Activated CD4-positive, alpha-beta T cell treated with anti-CD3 and anti-CD28 coated beads, Interleukin-2, amount 10 ng/mL, durations not matched to agents 7 days and 5 days (primary cell): ENCODE measurements around the gene EXTL1. TPM values are rescaled to one million over a fixed set of nuclear protein-coding genes. Genes with fewer than 3 reads are reported as not detected.

Source experiments
- CTCF ChIA-PET: fragments of 350-600 bp; sonication (Branson Sonifier 250); formaldehyde crosslinking; loops from one replicate; lab custom pipeline; 2021; ENCODE audit warnings: antibody characterized with exemption; lab: Charles Lee
- POLR2A ChIA-PET: fragments of 350-600 bp; sonication (Branson Sonifier 250); formaldehyde crosslinking; loops from one replicate; lab custom pipeline; 2021; ENCODE audit warnings: antibody characterized with exemption; lab: Charles Lee
- DNase-seq: peaks from one replicate; pipeline ENCODE4 v3.0.0-alpha.2; 2020
- H3K27ac Mint-ChIP-seq: one replicate; pipeline ENCODE4 v1.8.0; 2021; ENCODE audit warnings: mild to moderate bottlenecking, moderate library complexity, mixed read lengths
- H3K27me3 Mint-ChIP-seq: one replicate; pipeline ENCODE4 v1.8.0; 2021; ENCODE audit warnings: mixed read lengths
- H3K36me3 Mint-ChIP-seq: one replicate; pipeline ENCODE4 v1.8.0; 2021; ENCODE audit warnings: low read depth, mixed read lengths
- H3K4me1 Mint-ChIP-seq: one replicate; pipeline ENCODE4 v1.8.0; 2021; ENCODE audit warnings: mixed read lengths
- H3K4me3 Mint-ChIP-seq: one replicate; pipeline ENCODE4 v1.8.0; 2021; ENCODE audit warnings: mild to moderate bottlenecking, moderate library complexity, mixed read lengths
- H3K9me3 Mint-ChIP-seq: one replicate; pipeline ENCODE4 v1.8.0; 2021; ENCODE audit warnings: mixed read lengths
- total RNA-seq, 2 experiments: library from RNA; stranded (reverse); gene quantifications; one replicate each; pipeline ENCODE4 v1.2.3, GENCODE V29; 2021

Gene EXTL1
- total RNA-seq, 2 experiments from 2014 or later = not detected

DNA sequence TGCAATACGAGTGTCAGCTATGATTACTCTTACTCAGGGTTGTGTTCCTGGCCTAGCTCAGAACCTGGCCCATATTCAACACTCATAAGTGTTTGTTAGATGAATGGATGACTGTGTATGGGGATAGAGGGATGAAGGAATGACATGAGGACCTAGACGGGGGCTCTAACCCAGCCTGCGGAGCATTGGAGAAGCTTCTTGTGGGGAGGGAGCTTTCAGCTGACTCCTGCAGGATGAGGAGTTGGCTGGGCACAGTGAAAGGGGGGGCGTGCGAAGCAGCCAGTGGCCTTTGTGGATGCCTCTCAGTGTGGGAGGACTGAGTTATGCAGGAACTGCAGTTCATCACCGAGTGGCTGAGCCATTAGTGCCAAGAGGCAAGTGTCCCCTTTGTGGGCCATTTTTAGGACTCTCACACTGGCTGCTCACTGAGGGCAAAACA lies 1.2 kb upstream of the EXTL1 start:
- H3K9me3 Mint-ChIP-seq = no peaks in the 10 kb centered on the region
- peaks cover 6% of the 10 kb centered on the region for H3K27me3 Mint-ChIP-seq
- no peak overlapping the region for H3K27ac Mint-ChIP-seq
- ChIA-PET POLR2A (interaction anchor here (0.7 kb wide), 1 partner anchor 18 kb away, joined by 4 read pairs; no protein-coding TSS in a partner anchor), CTCF (interaction anchor here (1.0 to 2.2 kb wide), 3 partner anchors 10 to 21 kb away, joined by 3 to 7 read pairs (median 4); no protein-coding TSS in a partner anchor)
- no peak overlapping the region for H3K4me3 Mint-ChIP-seq
- peaks cover 9% of the 10 kb centered on the region for H3K4me1 Mint-ChIP-seq
- no peaks in the 10 kb centered on the region for H3K36me3 Mint-ChIP-seq
- no peak for DNase-seq

DNA sequence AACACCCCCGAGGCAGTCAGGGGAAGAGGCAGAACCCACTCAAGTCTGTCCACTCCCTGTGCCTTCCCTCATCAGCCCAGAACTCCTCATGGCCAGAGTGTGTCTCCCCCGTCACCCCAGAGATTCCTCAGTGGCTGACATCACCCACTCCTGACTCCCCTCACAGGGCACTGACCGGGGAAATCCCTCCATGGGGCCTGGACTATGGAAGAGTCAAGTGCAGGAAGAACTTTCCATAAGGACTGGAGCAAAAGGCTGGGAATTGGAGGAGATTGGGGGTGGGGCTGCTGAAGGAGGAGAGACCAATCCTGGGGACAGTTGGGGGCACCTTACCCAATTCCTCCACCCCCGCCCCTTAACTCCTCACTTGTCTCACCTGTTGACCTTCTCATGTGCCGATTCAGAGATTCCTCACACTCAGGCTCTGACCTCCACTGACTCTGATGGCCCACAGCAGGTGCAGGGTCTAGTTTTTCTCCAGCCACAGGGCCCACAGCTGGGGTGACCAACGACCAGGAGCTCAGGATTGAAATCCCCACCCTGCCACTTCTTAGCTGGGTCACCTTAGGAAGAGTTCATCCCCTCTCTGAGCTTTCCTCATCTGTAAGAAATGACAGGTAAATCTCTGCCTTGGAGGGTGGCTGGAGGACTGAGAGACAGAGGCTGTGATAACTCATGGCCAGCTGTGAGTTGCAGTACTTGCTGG lies 481 bp upstream of the EXTL1 start:
- Mint-ChIP-seq H3K27me3 (peaks cover 6% of the 10 kb centered on the region), H3K4me1 (peaks cover 9% of the 10 kb centered on the region), H3K36me3 (no peaks in the 10 kb centered on the region), H3K9me3 (no peaks in the 10 kb centered on the region), H3K4me3 (no peak overlapping the region), H3K27ac (no peak overlapping the region)
- ChIA-PET CTCF (interaction anchor here (1.1 to 2.2 kb wide), 3 partner anchors 14 to 33 kb away, joined by 3 to 7 read pairs (median 4); no protein-coding TSS in a partner anchor), POLR2A (no interaction called here)
- no peak for DNase-seq

DNA sequence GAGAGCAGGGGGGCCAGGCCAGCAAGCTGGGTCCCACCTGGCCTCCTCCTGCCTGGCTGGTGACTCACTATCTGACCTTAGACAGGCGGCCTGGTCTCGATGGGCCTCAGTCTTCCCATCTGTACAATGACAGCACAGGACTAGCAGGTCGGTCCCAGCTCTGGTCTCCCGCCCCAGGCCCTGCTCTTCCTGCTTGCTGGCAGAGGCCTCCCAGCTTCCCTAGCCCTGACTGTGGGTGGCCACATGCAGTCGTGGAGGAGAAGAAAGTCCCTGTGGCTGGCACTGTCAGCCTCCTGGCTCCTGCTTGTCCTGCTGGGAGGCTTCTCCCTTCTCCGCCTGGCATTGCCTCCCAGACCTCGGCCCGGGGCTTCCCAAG lies 817 bp downstream of the EXTL1 start:
- ChIA-PET CTCF (interaction anchor here (1.1 to 1.2 kb wide), 2 partner anchors 34 to 122 kb away, joined by 3 read pairs; no protein-coding TSS in a partner anchor), POLR2A (no interaction called here)
- H3K27me3 Mint-ChIP-seq = peaks cover 6% of the 10 kb centered on the region
- peaks cover 9% of the 10 kb centered on the region for H3K4me1 Mint-ChIP-seq
- no peak for DNase-seq
- H3K27ac Mint-ChIP-seq = no peak overlapping the region
- no peak overlapping the region for H3K4me3 Mint-ChIP-seq
- no peaks in the 10 kb centered on the region for H3K36me3 Mint-ChIP-seq
- H3K9me3 Mint-ChIP-seq = no peaks in the 10 kb centered on the region

DNA sequence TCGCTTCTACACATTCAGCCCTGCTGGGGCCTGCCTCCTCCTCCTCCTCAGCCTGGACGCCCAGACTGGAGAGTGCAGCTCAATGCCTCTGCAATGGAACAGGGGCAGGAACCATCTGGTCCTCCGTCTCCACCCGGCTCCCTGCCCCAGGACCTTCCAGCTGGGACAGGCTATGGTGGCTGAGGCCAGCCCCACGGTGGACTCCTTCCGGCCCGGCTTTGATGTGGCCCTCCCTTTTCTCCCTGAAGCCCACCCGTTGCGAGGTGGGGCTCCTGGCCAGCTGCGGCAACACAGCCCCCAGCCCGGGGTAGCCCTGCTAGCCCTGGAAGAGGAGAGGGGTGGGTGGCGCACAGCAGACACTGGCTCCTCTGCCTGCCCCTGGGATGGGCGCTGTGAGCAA lies 1.4 kb downstream of the EXTL1 start:
- H3K27ac Mint-ChIP-seq = no peak overlapping the region
- H3K36me3 Mint-ChIP-seq = no peaks in the 10 kb centered on the region

DNA sequence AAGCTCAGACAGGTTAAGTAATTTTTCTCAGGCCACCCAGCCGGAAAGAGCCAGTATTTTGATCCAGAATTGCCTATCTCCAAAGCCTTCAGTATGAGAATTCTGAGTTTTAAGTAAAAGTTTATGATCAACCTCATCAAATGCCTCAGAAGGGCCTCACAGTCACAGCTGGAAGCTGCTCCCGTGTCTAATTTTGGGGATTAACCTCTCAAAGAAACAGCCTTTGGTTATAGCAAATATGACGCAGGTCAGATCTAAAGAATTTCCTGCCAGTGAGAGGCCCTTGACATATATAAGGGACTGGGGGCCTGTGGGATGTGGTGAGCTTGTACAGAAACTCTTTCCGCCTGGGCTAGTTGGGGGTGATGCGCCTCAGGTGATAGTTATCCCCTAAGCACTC lies 2.3 kb downstream of the EXTL1 start:
- H3K36me3 Mint-ChIP-seq = no peaks in the 10 kb centered on the region
- DNase-seq = no peak
- H3K27ac Mint-ChIP-seq = no peak overlapping the region
- peaks cover 6% of the 10 kb centered on the region for H3K27me3 Mint-ChIP-seq
- peaks cover 9% of the 10 kb centered on the region for H3K4me1 Mint-ChIP-seq
- CTCF ChIA-PET = interaction anchor here (0.6 to 1.8 kb wide), 5 partner anchors 8 to 128 kb away, joined by 3 to 5 read pairs (median 4); no protein-coding TSS in a partner anchor
- no peaks in the 10 kb centered on the region for H3K9me3 Mint-ChIP-seq
- POLR2A ChIA-PET = no interaction called here
- no peak overlapping the region for H3K4me3 Mint-ChIP-seq

More for the DNA sequence above, 1.4 kb downstream of the EXTL1 start:
- CTCF ChIA-PET = interaction anchor here (1.1 kb wide), 1 partner anchor 36 kb away, joined by 3 read pairs; no protein-coding TSS in a partner anchor
- H3K9me3 Mint-ChIP-seq = no peaks in the 10 kb centered on the region
- H3K4me1 Mint-ChIP-seq = peaks cover 9% of the 10 kb centered on the region
- H3K27me3 Mint-ChIP-seq = peaks cover 6% of the 10 kb centered on the region
- no peak for DNase-seq
- POLR2A ChIA-PET = no interaction called here
- no peak overlapping the region for H3K4me3 Mint-ChIP-seq

DNA sequence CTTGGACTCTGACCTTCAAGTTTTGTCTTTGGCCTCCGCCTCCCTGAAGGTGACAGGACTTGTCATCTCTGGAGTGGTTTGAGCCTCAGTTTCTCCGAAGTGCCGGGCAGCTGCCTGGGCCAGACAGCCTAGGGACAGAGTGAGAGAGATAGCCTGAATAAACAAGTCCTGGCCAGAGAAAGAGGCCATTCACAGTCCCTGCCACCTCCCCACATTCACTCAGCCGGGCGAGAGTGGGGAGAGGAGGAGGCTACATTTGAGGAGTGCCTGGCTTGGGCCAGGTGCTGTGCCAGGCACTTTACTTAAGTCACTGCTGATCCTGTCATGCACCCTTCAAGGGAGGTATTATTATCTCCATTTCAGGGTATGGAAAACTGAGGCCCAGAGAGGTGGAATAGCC lies 3.5 kb downstream of the EXTL1 start:
- H3K27ac Mint-ChIP-seq = no peak overlapping the region
- CTCF ChIA-PET = interaction anchor here (1.3 to 1.8 kb wide), 2 partner anchors 11 to 130 kb away, joined by 4 read pairs; no protein-coding TSS in a partner anchor
- no peak overlapping the region for H3K4me3 Mint-ChIP-seq
- POLR2A ChIA-PET = no interaction called here
- no peak for DNase-seq
- peaks cover 5% of the 10 kb centered on the region for H3K27me3 Mint-ChIP-seq
- no peaks in the 10 kb centered on the region for H3K9me3 Mint-ChIP-seq
- H3K36me3 Mint-ChIP-seq = no peaks in the 10 kb centered on the region
- peaks cover 2% of the 10 kb centered on the region for H3K4me1 Mint-ChIP-seq

DNA sequence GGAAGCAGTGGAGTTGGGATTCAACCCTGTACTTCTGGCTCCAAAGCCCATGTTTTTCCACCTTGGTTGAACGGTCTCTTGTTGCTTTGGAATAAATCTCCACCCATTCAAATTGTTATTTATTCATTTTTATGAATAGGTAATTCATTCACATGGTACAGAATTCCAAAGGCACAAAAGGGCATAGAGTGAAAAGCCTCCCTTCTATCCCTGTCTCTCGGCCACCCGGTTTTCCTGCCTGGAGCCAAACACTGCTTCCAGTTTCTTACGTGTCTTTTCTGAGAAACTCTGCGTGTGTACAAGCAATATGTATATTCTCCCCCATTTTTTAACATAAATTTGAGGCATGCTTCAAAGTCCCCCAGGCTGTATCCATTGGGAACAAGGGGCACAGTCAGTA lies 3.9 kb downstream of the EXTL1 start:
- no peaks in the 10 kb centered on the region for H3K9me3 Mint-ChIP-seq
- ChIA-PET POLR2A (no interaction called here), CTCF (interaction anchor here (1.3 kb wide), 1 partner anchor 130 kb away, joined by 4 read pairs; no protein-coding TSS in a partner anchor)
- H3K36me3 Mint-ChIP-seq = no peaks in the 10 kb centered on the region
- no peak overlapping the region for H3K4me3 Mint-ChIP-seq
- DNase-seq = no peak
- H3K4me1 Mint-ChIP-seq = no peaks in the 10 kb centered on the region
- H3K27me3 Mint-ChIP-seq = peaks cover 7% of the 10 kb centered on the region
- no peak overlapping the region for H3K27ac Mint-ChIP-seq

DNA sequence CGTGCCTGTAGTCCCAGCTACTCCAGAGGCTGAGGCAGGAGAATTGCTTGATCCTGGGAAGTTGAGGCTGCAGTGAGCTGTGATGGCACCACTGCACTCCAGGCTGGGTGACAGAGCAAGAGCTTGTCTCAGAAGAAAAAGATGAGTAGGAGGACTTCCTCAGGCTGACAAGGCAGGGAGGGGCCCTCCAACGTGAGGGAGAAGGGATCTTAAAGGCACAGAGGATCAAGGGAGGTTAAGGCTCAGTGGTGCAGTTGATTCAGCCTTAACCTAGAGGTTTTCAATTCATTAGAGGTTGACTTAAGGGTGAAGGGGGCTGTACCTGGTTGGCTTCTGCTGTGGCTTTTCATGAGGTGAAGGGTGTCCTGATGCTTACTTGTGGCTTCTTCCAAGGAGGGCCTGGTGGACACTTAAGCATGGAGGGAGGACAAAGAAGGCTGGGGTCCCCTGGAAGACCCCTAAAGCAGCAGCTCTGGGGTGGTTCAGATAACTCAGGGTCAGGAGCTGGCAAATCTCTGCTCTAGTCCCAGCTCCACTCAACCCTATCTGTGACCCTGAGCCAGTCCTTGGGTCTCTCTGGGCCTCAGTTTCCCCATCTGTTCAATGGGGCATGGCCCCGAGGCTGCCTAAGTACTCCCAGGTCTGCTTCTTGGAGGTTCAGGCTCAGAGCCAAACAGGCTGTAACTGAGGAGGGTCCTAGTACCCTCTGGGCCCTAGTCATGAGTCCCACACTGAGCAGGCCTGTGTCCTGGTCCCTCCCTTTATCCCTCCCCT lies 6.3 kb downstream of the EXTL1 start:
- Mint-ChIP-seq H3K27ac (no peak overlapping the region), H3K4me3 (no peak overlapping the region), H3K27me3 (peaks cover 2% of the 10 kb centered on the region), H3K9me3 (no peaks in the 10 kb centered on the region), H3K36me3 (no peaks in the 10 kb centered on the region), H3K4me1 (no peaks in the 10 kb centered on the region)
- ChIA-PET POLR2A (no interaction called here), CTCF (interaction anchor here (0.6 to 1.9 kb wide), 6 partner anchors 17 to 206 kb away, joined by 3 to 7 read pairs (median 3); partner anchors contain the start of gene CEP85)
- no peak for DNase-seq

DNA sequence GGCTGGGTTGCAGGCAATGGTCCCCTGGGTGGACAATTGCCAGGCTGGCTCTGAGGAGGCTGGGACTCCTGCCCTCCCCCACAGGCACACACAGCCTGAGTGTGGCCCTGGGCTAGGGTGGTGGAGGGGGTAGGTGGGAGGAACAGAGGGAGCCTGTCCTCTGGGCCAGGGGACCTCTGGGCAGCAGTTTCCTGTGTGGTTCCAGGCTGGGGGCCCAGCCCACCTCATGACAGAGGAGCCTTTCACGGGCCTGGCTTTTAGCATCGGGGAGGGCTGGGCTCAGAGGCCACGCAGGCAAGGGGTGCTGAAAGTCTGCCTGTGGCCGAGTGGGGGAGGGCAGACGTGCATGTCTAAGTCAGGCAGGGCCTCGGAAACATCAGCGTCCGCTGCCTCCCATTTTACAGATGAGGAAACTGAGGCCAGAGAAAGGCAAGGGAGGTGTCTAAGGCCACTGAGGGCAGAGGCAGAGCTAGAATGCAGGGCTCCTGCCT lies 7.0 kb downstream of the EXTL1 start:
- H3K27me3 Mint-ChIP-seq = peaks cover 2% of the 10 kb centered on the region
- H3K4me1 Mint-ChIP-seq = no peaks in the 10 kb centered on the region
- H3K4me3 Mint-ChIP-seq = no peak overlapping the region
- CTCF ChIA-PET = interaction anchor here (1.3 to 1.9 kb wide), 2 partner anchors 18 to 133 kb away, joined by 3 to 7 read pairs; no protein-coding TSS in a partner anchor
- H3K9me3 Mint-ChIP-seq = no peaks in the 10 kb centered on the region
- H3K36me3 Mint-ChIP-seq = no peaks in the 10 kb centered on the region
- no peak for DNase-seq
- POLR2A ChIA-PET = no interaction called here
- H3K27ac Mint-ChIP-seq = no peak overlapping the region

DNA sequence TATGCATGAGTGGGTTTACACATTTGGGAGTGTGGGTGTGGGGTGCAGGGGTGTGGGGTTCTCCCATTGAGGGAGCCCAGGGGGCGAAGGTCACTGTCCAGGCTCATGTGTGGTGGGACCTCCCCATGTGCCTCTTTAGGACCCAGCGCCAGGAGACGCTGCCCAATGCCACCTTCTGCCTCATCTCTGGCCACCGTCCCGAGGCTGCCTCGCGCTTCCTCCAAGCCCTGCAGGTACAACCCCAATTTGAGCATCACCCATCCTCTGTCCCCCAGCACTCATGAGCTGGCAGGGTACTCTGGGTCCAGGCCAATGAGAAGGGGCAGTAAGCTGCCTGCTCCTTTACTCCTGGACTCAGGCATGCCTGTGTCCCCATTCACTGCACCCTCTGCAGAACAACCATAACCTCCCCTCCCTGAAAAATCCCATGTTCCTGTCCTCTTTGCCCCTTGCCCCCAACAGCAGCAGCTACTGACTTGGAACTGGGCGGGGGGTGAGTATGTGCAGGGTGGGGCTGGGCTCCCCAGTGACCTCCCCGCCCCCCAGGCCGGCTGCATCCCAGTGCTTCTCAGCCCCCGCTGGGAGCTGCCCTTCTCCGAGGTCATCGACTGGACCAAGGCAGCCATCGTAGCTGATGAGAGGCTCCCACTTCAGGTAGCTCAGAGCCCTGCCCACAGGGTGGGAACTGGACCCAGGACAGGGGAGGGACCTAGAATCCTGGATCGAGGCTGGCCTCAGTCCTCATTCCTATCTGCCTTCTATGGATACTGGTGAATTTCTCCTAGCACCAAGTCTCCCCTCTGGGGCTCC lies 7.7 kb downstream of the EXTL1 start:
- Mint-ChIP-seq H3K4me1 (no peaks in the 10 kb centered on the region), H3K27ac (no peak overlapping the region), H3K36me3 (no peaks in the 10 kb centered on the region), H3K27me3 (peaks cover 6% of the 10 kb centered on the region), H3K4me3 (no peak overlapping the region), H3K9me3 (no peaks in the 10 kb centered on the region)
- POLR2A ChIA-PET = no interaction called here
- CTCF ChIA-PET = interaction anchor here (0.6 to 1.3 kb wide), 3 partner anchors 19 to 324 kb away, joined by 3 read pairs; no protein-coding TSS in a partner anchor
- DNase-seq = no peak

DNA sequence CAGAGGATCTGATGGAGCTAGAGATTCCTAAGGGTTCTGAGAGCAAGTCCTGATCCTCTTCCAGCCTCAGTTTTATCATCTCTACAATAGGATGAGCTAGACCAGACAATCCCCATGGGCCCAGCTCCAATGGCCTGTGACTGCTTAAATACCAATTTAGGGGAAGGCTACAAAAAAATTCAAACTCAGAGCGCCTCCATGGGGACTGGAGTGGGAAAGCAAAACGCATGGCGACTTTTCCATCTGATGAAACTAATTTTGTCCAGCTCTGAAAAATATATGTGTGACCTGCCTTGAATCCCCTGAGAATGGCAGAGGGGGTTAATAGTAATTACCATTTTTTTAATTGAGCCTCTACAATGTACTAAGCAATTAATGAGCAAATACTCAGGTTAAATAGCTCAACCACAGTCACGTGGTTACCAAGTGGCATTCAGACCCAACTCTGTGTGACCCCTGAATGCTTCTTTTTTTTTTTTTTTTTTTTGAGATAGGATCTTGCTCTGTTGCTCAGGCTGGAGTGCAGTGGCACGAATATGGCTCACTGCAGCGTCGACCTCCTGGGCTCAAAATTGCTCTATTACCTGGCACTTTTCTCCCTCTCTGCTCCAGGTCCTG lies 8.4 kb downstream of the EXTL1 start:
- H3K4me1 Mint-ChIP-seq = peaks cover 6% of the 10 kb centered on the region
- CTCF ChIA-PET = interaction anchor here (0.6 to 1.2 kb wide), 2 partner anchors 132 to 324 kb away, joined by 3 read pairs; no protein-coding TSS in a partner anchor
- no peaks in the 10 kb centered on the region for H3K9me3 Mint-ChIP-seq
- H3K27me3 Mint-ChIP-seq = peaks cover 13% of the 10 kb centered on the region
- POLR2A ChIA-PET = no interaction called here
- H3K27ac Mint-ChIP-seq = no peak overlapping the region
- no peak overlapping the region for H3K4me3 Mint-ChIP-seq
- no peaks in the 10 kb centered on the region for H3K36me3 Mint-ChIP-seq
- DNase-seq = no peak
